Panc1 (cell line): ENCODE measurements around the gene SNRPA. TPM values are rescaled to one million over a fixed set of nuclear protein-coding genes. Genes with fewer than 3 reads are reported as not detected.

Source experiments
- ATAC-seq: fragments of 200-7000 bp; cut with Tn5 transposase; 2 replicates; pipeline ENCODE4 v1.9.1; 2020; ENCODE audit warnings: mild to moderate bottlenecking, moderate library complexity
- BruUV-seq: library from RNA; stranded (reverse); fragments of 400-500 nt; replicated peaks from 2 replicates; lab custom pipeline; 2021; lab: Mats Ljungman, UMichigan
- CTCF ChIA-PET: fragments of 300-600 bp; sonication (Branson Sonifier 250); formaldehyde crosslinking; loops from one replicate; lab custom pipeline; 2022; ENCODE audit warnings: antibody characterized with exemption; lab: Charles Lee
- POLR2A ChIA-PET: fragments of 300-600 bp; sonication (Branson Sonifier 250); formaldehyde crosslinking; loops from one replicate; lab custom pipeline; 2022; ENCODE audit warnings: antibody characterized with exemption; lab: Charles Lee
- DNase-seq: peaks from one replicate; pipeline ENCODE4 v3.0.0-alpha.2; 2010; ENCODE audit warnings: low read depth, low spot score
- H3K27ac ChIP-seq: 2 replicates; pipeline ENCODE4 v1.5.1; 2011; ENCODE audit warnings: mild to moderate bottlenecking, low read length, inconsistent platforms
- H3K27me3 ChIP-seq: fragments of 200-500 bp; sonication (Bioruptor generic); 2 replicates; pipeline ENCODE4 v1.6.0; 2014; ENCODE audit warnings: low read length, inconsistent platforms; ENCODE audit not compliant: control insufficient read depth, insufficient read depth
- H3K36me3 ChIP-seq: fragments of 200-500 bp; sonication (Bioruptor generic); 2 replicates; pipeline ENCODE4 v1.5.1; 2014; ENCODE audit warnings: inconsistent platforms, mild to moderate bottlenecking, low read length, moderate library complexity; ENCODE audit not compliant: control insufficient read depth, insufficient read depth
- H3K4me1 ChIP-seq: 2 replicates; pipeline ENCODE4 v1.5.1; 2011; ENCODE audit warnings: inconsistent platforms, mild to moderate bottlenecking, low read length, moderate library complexity; ENCODE audit not compliant: control insufficient read depth, insufficient read depth
- H3K4me3 ChIP-seq, 2 experiments: 2 replicates each; pipeline ENCODE4 v1.5.1; 2011 to 2012; ENCODE audit warnings: low read depth in 2 of 2, low read length in 2 of 2, mild to moderate bottlenecking in 2 of 2, inconsistent platforms in 1 of 2, moderate library complexity in 1 of 2
- H3K9me3 ChIP-seq: fragments of 200-500 bp; sonication (Bioruptor generic); 2 replicates; pipeline ENCODE4 v1.5.1; 2014; ENCODE audit warnings: low read depth, mild to moderate bottlenecking, inconsistent platforms, low read length, moderate library complexity; ENCODE audit not compliant: control insufficient read depth, insufficient read depth
- POLR2AphosphoS5 ChIP-seq: IDR thresholded peaks from 2 replicates; pipeline ENCODE4 v1.6.1; 2012; ENCODE audit warnings: mild to moderate bottlenecking, low read depth, low read length, moderate library complexity
- SIN3A ChIP-seq: IDR thresholded peaks from 2 replicates; pipeline ENCODE4 v1.6.1; 2012; ENCODE audit warnings: low read depth, mild to moderate bottlenecking, low read length, moderate library complexity, borderline replicate concordance; ENCODE audit not compliant: insufficient read depth
- TCF7L2 ChIP-seq: IDR thresholded peaks from 2 replicates; pipeline ENCODE4 v1.6.1; 2011; ENCODE audit warnings: mild to moderate bottlenecking, low read depth, low read length, inconsistent platforms
- in situ Hi-C: cut with HindIII; loops from 2 replicates; pipeline ENCODE4 v1.10.0; 2016; ENCODE audit warnings: low sequenced_read_pairs, low pct_unique_long_range_greater_than_20kb
- intact Hi-C: fragments of 100-400 bp; cut with micrococcal nuclease; formaldehyde crosslinking; loops from one replicate; pipeline ENCODE4 v1.10.0; 2022; ENCODE audit not compliant: unreplicated experiment
- total RNA-seq: library from RNA; stranded (reverse); gene quantifications from one replicate; pipeline ENCODE4 v1.2.1, GENCODE V29; 2021; ENCODE audit not compliant: unreplicated experiment
- TF ChIP-seq, protein P1 (sequence below), 2 experiments: IDR thresholded peaks; 2 replicates each; pipeline ENCODE4 v1.6.1; 2011 to 2012; ENCODE audit warnings: low read depth in 2 of 2, control low read depth in 1 of 2, low read length in 1 of 2, mild to moderate bottlenecking in 1 of 2, moderate library complexity in 1 of 2; ENCODE audit not compliant: insufficient read depth in 1 of 2
- TF ChIP-seq, protein P2 (sequence below): fragments of 450-650 bp; IDR thresholded peaks from 2 replicates; pipeline ENCODE4 v1.5.1; 2017; ENCODE audit warnings: mild to moderate bottlenecking

SNRPA gene
- total RNA-seq, 1 experiment from 2014 or later: 104 TPM

DNA sequence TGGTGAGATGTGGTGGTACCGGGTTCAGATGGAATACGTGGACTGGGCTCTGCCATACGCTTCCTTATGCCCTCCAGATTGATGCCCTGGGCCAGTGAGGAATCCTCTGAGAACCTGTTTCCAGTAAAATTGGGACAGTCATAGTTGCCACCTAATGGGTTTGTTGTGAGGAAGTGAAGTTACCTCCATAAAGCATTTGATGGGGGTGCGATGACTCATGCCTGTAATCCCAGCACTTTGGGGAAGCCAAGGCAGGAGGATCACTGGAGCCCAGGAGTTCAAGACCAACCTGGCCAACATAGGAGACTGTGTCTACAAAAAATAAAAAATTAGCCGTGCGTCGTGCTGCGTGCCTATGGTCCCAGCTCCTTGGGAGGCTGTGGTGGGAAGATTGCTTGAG, 4.8 kb downstream of the SNRPA start:
- no TSS peak for BruUV-seq

GRCh38 chr19:40756502-40757110, 5.6 kb downstream of the SNRPA start:
- Histone ChIP-seq H3K27me3 (no peaks in the 10 kb centered on the region), H3K36me3 (peaks cover 14% of the 10 kb centered on the region), H3K27ac (no peak overlapping the region), H3K4me3 (no peak overlapping the region), H3K4me1 (no peaks in the 10 kb centered on the region; the same call in 1 of the 2 replicates), H3K9me3 (no peaks in the 10 kb centered on the region)
- intact Hi-C loops (no loop called here), in situ Hi-C loops (no loop called here)
- CTCF ChIA-PET: interaction anchor here (0.6 kb wide), 1 partner anchor 133 kb away, joined by 3 read pairs; no protein-coding TSS in a partner anchor
- POLR2A ChIA-PET: interaction anchor here (0.6 kb wide), 1 partner anchor 94 kb away, joined by 3 read pairs; no protein-coding TSS in a partner anchor
- no peak for DNase-seq
- no TSS peak for BruUV-seq
- TF ChIP-seq, protein P1, sequence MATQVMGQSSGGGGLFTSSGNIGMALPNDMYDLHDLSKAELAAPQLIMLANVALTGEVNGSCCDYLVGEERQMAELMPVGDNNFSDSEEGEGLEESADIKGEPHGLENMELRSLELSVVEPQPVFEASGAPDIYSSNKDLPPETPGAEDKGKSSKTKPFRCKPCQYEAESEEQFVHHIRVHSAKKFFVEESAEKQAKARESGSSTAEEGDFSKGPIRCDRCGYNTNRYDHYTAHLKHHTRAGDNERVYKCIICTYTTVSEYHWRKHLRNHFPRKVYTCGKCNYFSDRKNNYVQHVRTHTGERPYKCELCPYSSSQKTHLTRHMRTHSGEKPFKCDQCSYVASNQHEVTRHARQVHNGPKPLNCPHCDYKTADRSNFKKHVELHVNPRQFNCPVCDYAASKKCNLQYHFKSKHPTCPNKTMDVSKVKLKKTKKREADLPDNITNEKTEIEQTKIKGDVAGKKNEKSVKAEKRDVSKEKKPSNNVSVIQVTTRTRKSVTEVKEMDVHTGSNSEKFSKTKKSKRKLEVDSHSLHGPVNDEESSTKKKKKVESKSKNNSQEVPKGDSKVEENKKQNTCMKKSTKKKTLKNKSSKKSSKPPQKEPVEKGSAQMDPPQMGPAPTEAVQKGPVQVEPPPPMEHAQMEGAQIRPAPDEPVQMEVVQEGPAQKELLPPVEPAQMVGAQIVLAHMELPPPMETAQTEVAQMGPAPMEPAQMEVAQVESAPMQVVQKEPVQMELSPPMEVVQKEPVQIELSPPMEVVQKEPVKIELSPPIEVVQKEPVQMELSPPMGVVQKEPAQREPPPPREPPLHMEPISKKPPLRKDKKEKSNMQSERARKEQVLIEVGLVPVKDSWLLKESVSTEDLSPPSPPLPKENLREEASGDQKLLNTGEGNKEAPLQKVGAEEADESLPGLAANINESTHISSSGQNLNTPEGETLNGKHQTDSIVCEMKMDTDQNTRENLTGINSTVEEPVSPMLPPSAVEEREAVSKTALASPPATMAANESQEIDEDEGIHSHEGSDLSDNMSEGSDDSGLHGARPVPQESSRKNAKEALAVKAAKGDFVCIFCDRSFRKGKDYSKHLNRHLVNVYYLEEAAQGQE (IDR thresholded peaks at IDR 0.05; ENCODE audit: insufficient read depth in 1 of 2, low read depth in 2 of 2, low read length in 1 of 2): no peak
- TF ChIP-seq SIN3A: no peak
- TF ChIP-seq, protein P2, sequence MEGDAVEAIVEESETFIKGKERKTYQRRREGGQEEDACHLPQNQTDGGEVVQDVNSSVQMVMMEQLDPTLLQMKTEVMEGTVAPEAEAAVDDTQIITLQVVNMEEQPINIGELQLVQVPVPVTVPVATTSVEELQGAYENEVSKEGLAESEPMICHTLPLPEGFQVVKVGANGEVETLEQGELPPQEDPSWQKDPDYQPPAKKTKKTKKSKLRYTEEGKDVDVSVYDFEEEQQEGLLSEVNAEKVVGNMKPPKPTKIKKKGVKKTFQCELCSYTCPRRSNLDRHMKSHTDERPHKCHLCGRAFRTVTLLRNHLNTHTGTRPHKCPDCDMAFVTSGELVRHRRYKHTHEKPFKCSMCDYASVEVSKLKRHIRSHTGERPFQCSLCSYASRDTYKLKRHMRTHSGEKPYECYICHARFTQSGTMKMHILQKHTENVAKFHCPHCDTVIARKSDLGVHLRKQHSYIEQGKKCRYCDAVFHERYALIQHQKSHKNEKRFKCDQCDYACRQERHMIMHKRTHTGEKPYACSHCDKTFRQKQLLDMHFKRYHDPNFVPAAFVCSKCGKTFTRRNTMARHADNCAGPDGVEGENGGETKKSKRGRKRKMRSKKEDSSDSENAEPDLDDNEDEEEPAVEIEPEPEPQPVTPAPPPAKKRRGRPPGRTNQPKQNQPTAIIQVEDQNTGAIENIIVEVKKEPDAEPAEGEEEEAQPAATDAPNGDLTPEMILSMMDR: no peak
- no peak for TF ChIP-seq TCF7L2
- TF ChIP-seq POLR2AphosphoS5: no peak; the same call in 1 of the 2 replicates
- no peak for ATAC-seq

More for the DNA sequence above, 4.8 kb downstream of the SNRPA start:
- Histone ChIP-seq H3K27ac (no peak overlapping the region), H3K36me3 (peaks cover 14% of the 10 kb centered on the region), H3K4me3 (no peak overlapping the region), H3K27me3 (no peaks in the 10 kb centered on the region), H3K4me1 (no peaks in the 10 kb centered on the region; the same call in 1 of the 2 replicates), H3K9me3 (no peaks in the 10 kb centered on the region)
- ChIA-PET CTCF (no interaction called here), POLR2A (interaction anchor here (0.6 kb wide), 1 partner anchor 14 kb away, joined by 3 read pairs; no protein-coding TSS in a partner anchor)
- intact Hi-C loops: no loop called here
- ATAC-seq: no peak
- TF ChIP-seq SIN3A (no peak), POLR2AphosphoS5 (no peak), TCF7L2 (no peak)
- TF ChIP-seq, protein P2: no peak
- TF ChIP-seq, protein P1 (IDR thresholded peaks at IDR 0.05; ENCODE audit: insufficient read depth in 1 of 2, low read depth in 2 of 2, low read length in 1 of 2): no peak
- in situ Hi-C loops: no loop called here
- DNase-seq: no peak
